GM19035 (cell line): ENCODE measurements around the gene CEP43.

ENCODE experiments used
- ATAC-seq: cut with Tn5 transposase; IDR thresholded peaks from one replicate; pipeline ENCODE4 v1.9.1; 2021; ENCODE audit not compliant: unreplicated experiment

The CEP43 gene, protein sequence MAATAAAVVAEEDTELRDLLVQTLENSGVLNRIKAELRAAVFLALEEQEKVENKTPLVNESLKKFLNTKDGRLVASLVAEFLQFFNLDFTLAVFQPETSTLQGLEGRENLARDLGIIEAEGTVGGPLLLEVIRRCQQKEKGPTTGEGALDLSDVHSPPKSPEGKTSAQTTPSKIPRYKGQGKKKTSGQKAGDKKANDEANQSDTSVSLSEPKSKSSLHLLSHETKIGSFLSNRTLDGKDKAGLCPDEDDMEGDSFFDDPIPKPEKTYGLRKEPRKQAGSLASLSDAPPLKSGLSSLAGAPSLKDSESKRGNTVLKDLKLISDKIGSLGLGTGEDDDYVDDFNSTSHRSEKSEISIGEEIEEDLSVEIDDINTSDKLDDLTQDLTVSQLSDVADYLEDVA

DNA sequence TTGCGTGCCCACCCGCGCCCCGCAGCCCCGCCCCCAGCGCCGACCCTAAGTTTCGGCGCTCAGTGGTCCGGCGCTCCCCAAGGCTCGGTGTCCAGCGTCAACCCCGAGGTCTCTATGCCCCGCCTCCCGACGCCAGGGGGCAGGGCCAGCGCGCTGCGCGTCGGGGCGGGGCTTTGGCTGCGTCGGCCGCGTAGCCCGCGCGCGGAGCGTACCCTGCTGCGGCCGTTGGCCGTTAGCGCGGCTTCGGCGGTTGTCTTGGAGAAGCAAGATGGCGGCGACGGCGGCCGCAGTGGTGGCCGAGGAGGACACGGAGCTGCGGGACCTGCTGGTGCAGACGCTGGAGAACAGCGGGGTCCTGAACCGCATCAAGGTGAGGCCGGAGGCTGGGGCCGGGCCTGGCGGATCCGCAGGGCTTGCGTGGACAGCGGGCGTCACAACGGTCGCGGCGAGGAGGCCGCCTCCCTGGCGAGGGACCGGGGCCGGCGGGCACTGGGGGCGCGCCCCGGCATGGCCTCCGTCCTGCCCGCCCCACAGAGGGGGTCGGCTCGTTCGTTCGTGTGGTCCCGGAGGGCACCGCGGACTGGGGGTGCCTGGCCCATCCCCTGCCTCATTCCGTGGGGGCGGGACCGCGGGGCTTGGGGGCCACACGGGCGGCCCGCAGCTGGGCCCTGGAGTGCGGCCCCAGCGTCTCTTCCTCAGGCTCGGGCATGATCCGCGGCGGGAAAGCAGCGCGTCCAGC, at the start of gene CEP43:
Gene CEP43, plus strand, starts transcription at position 253 of the 739 bp plus-strand sequence. Its CDS starts 16 bp downstream, at position 269.
- peak; percentile 89 for ATAC-seq

DNA sequence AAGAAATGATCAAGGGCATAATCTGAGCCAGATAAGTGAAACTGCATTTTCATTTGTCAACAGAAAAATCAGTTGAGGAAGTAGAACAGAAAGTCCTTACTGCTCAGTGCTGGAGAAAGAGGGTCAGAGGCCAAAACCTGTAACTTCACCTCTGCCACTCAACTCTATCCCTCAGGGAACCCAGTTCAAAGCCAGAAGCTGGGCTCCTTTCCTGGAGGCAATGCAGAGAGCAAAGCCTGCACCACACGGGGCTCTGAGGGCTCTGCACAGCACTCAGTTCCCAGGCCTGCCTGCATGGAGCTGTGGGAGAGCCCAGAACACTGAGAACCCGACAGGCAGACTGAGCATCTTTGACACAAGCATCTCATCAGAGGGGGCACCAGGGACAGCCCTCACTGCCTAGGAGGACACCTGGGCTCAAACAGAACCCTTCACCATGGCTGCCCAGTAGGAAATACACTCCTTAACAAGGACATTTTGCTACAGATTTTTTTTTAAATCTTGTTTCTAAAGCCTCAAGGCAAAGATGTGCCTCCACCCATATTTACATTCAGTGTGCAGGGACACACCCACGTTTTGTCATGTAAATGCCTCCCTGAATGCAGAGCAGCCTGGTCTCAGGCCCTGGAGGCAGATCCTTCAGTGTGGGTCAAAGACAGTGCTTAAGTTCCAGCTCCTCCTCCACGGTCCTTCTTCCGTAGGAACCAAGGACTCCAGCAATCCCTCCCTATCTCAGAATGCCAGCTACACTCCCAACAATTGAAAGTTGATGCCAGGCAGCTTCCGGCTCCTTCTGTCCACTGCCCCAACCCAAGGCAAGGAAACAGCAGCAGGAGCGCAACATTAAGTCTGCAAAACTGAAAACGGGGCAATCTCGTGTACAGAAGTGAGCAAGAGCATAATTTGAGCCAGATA, 49.4 kb upstream of the CEP43 start:
- peak; percentile 7 for ATAC-seq

DNA sequence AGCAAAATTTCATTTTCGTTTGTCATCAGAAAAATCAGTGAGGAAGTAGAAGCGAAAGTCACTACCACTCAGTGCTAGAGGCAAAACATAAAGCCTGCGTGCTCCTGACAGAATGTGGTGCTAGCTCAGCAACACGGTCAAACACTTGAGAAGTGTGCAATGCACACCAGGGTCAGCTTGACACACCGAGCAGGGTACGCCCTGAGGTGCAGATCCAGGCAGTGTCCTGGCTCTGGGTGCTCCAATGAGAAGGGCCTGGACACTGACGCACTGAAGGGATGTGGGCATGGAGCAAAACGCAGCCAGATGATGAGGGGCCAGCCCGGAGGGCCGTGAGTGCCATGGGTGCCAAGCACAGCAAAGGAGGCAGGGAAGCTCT, 48.8 kb upstream of the CEP43 start:
- ATAC-seq: peak; percentile 54

DNA sequence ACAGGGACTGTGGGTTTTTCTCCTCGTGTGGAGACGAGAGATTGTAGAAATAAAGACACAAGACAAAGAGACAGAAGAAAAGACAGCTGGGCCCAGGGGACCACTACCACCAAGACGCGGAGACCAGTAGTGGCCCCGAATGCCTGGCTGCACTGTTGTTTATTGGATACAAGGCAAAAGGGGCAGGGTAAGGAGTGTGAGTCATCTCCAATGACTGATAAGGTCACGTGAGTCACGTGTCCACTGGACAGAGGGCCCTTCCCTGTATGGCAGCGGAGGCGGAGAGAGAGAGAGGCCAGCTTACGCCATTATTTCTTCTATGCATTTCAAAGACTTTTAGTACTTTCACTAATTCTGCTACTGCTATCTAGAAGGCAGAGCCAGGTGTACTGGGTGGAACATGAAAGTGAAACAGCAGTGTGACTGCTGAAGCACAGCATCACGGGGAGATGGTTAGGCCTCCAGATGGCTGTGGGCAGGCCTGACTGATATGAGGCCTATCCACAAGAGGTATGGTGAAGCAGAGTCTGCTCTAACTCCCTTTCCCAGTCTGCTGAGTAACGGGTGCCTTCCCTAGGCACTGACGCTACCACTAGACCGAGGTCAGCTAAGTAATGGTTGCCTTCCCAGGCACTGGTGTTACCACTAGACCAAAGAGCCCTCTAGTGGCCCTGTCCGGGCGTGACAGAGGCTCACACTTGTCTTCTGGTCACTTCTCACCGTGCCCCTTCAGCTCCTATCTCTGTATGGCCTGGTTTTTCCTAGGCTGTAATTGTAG, 48.1 kb upstream of the CEP43 start:
- peak; percentile 85 for ATAC-seq

DNA sequence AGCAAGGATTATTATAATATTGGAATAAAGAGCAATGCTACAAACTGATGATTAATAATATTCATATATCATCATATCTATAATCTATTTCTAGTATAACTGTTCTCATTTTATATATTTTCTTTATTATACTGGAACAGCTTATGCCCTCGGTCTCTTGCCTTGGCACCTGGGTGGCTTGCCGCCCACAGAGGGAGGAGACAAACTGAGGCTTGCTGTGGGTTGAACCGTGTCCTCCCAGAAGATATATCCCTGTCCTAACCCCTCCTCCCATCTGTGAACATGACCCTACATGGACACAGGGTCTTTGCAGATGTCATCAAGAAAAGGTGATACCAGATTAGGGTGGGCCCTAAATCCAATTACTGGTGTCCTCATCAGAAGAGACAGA, 47.5 kb upstream of the CEP43 start:
- ATAC-seq: no peak

DNA sequence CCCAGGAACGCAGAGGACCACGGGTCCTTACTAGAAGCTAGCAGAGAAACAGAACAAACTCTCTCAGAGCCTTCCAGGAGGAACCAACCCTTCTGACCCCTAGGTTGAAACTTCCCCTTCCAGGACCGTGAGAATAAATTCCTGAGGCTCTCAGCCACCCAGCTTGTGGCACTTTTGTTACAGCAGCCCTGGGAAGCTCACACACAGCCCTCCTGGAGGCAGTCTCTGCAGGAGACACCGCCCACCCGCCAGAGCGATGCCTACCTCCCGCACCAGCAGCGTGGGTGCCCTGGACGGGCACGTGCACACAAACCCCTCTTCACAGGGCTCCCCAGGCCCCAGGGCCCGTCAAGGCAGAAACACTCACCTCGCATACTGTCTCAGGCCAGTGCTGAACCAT, 47.1 kb upstream of the CEP43 start:
- no peak for ATAC-seq

DNA sequence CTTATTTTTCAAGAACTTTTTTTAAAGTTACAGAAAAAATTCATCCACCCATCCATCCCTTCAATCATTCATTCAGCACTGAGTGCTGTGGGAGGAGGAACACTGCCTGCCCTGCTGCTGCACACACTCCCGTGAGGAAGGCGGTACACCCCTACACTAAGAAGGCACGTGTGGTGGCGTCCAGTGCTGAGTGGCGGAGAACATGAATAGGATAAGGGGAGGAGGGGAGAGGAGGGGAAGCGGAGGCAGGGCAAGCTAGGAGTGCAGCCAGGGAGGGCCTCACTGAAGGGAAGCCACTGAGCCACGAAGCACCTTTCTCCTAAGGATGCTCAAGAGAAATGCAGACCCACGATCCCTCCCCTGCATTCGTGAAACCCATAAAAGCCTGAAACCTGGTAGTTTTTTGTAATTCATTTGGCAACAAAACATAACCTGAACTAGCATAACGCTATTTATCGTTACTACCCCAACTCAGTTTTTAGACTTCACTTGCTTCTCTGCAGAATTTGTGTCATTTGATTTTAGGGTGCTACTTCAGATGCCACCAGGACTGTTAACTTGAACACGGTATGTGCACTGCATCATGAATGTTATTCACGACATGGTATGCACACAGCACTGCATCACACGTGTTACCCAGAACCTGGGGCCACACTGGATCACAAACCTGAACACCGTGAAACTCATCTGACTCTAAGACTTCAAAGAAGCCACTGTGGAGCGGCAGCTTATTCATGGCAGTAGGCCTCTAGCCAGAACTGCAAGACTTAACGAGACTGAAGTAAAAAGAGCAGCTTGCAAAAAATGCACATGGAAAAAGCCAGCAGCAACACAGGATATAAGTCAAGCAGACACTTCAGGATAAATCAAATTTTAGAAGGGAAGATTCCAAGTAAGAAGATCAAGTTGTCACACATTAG, 46.4 kb upstream of the CEP43 start:
- no peak for ATAC-seq

DNA sequence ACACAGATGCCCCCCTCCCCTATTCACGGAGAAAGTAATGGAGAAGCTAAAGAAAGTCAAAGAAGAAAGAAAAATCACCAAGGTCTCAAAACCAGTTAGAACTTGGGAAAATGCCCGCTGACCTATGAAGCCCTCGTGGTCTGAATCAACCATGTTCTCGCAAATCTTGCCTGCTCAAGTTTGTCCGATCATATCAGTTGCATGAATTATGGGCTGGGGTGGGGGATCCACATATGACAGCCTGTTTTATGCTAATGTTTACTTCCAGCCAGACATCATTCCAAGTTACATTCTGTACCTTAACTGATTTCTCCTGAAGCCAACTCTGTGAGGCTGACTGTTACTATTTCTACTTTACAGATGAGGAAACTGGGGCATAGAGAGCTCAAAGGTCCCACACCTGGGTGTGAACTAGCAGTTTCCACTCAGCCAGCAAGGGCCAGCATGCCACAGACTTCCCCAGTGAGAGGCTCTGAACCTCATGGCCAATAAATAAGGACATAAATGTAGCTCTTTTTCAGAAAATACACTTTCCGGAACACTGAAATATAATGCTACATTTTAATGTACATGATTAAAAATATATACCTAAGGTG, 45.0 kb upstream of the CEP43 start:
- ATAC-seq: no peak

DNA sequence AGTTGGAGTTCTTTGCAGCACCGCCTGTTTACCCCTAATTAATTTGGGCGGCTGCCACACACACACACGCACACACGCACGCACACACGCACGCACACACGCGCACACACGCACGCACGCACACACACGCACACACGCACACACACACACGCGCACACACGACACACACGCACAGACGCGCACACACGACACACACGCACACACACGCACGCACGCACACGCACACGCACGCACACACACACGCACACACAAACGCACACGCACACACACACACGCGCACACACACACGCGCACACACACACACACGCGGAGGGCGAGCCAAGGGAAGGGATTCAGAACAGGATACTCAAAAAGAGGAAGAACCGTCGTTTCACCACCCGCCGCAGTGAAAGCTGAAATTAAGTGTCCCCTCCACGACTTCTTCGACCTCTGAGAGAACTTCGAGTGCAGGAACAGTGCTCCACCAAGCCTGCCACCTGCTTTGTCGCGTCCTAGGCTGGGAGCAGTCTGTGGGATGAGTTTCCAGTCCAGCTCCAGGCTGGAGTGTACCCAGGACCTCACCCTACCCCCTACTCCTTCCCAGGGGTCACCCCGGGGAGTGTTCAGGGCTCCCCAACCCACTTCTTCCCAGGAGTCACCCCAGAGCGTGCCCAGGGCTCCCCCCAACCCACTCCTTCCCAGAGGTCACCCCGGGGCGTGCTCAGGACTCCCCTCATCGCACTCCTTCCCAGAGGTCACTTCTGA, 43.9 kb upstream of the CEP43 start:
- ATAC-seq: no peak

DNA sequence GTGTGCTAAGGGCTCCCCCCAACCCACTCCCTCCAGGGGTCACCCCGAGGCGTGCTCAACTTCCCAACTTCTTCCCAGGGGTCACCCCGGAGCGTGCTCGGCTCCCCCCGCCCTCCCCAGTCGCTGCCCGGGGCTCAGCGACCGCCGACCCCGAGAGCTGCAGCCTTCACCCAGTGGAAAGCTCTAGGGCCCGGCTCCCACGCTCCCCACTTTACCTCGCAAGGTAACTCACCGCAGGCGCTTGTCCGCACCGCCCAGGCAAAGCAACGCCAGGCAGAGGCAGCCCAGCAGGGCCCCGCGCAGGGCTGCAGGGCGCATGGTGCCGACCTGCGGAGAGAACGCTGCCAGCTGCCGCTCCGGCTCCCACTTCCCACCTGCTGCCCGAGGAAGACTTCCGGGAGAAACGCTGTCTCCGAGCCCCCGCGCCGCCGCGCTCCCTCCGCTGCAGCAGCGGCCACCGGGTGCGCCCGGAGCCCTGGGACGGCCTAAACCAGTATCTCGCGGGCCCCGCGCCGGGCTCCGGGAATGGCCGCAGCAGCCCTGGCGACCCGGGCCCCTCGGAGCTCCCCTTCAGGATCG, 43.2 kb upstream of the CEP43 start:
- ATAC-seq: peak; percentile 10

DNA sequence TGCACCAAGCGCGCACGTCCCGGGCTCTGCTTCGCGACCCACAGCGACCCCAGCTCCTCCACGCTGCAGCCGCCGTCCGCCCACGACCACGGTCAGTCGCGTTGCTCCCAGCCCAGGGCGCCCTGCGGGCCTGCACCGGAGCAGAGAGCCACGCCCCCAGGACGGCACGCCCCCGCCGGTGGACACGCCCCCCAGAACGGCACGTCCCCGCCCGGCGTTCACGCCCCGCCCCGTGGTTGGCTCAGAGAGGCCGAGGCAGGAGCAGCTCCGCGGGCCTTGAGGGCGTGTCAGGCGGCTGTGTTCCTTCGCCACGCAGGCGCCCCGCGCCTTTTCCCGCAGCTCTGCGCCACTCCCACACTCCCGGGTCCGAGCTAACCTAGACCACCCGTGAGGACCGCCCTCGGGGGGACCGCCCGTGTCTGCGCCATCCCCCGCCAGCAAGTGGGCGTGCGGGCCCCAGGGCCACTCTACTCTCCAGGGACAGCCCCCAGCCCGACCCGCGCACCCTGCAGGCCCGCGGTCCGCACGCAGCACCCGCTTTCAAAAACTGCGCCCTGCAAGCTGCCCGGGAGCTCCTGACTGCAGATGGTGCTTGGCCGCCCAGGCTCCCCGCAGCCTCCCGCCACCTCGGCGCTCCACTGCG, 42.6 kb upstream of the CEP43 start, which contains the start of gene RNASET2:
Gene RNASET2, minus strand, starts transcription at position 107 of the 643 bp plus-strand sequence. CDS start 368 bp downstream, outside the sequence.
- peak; percentile 70 for ATAC-seq

DNA sequence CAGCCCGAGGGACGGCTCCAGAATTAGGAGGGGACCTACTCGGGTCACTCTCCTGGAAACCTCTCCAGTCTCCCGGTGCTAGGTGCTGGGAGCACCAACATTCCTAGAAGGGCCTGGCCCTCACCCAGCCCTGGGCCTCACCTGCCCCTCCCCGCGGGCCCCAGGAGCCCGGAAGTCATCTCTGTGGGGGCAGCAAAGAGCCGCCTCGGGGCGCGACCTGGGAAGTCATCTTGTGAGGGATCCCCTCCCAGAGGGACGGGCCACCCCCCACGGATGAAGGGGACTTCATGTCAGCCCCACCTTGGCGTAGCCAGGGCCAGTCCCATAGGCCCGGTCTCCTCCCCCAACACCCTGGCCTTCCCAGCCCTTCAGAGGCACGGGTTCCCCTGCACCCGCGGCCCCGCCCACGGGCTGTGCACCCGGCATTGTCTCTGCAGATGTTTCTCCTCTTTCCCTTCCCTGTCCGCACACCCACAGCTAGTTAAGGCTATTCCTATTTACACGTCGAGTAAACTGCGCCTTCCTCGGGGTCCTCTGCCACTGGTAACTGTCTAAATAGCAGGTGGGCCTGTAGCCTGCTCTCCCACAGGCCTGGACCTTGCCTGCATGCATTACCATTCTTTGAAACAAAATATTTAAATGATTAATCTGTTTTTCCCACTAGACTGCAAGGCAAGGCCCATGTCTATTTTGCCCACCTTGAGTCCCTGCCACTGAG, 42.0 kb upstream of the CEP43 start:
- ATAC-seq: peak; percentile 40

DNA sequence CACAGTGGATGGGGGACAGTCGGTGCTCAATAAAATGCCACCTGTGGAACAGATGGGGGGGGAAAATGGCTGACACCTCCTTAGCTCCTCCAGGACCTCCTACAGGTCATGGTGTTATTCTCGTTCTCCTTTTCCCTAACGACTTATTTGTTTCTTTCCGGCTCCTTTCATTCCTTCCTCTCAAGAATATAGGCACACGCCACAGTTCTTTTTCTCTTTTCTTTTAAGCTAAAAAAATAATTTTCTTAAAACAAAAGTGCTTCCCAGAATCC, 41.5 kb upstream of the CEP43 start:
- no peak for ATAC-seq

DNA sequence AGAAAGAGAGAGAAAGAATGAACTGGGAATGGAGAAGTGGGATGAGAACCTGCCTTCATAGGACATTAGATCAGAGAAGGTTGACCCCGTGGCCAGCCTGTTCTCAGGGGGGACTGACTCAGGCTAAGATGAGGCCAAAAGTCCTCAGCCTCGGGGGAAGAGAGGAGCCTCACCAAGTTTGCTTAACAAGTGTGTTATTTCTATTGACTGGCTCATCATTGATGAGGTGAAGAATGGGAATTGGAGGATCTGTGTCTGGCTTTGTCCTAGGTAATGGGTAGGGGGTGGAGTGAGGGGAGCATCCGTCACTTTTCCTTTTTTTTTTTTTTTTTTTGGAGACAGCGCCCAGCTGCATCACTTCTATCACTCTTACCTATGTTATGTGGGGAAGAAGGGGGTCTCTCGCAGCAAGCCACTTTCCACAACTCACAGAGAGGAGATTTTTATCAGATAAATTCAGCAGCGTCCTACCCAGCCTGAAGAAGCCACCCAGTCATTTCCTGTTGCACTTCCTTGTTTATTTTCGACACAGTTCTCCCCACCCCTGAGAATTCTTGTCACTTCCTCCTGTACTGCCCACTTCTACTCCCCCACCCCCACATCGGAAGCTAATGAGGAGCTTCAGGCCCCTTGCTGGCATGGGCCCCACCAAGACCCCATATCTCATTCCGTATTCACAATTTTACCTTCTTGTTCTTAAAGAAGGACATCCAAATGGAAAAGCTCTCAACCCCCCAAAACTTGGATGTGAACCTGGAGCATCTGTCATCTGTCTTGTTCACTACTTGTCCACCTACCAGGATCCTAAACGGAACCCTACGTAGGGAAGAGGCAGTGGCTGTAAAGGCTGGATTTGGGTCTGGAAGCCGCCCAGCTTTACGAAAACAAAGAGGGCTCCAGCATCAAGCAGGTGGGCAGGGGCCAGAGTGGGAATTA, 40.0 kb upstream of the CEP43 start:
- ATAC-seq: no peak

DNA sequence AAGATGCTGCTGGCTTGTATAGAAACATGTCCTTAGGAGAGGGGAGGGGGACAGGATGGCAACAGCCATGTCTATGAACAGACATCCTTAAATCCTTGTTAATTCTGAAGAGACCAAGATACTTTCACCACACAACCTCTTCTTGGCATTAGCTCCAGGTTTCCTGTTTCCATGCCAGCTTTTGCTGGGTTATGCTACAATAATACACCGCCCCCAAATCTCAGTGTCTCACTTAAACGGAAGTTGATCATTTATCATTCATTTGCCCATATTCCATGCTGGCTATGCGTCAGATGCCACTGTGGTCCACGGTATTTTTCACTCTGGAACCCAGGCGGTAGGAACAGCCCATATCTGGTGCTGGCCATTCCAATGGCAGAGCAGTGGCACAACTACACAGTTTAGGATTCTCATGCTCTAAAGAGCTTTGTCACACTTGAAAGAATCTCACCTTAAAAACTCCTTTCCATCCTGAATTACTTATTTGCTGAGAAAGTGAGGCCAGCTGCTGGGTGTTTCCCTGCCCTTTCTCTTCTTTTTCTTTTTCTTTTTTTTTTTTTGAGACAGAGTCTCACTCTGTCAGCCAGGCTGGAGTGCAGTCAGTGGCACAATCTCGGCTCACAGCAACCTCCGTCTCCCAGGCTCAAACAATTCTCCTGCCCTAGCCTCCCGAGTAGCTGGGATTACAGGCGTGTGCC, 39.1 kb upstream of the CEP43 start:
- ATAC-seq: no peak
